ENCODE results near the gene PSMA2. TPM values are rescaled to one million over a fixed set of nuclear protein-coding genes. Genes with fewer than 3 reads are reported as not detected.
A peak's percentile ranks its signal among the peaks of the same experiment; 100 is the strongest.

The PSMA2 gene
- total RNA-seq (10 to 100 TPM; 38.8 to 41.0 TPM), total RNA-seq (5.0 to 27.5 (median 13.8) reads per million in 172 experiments)
- 72.1 TPM for polyA plus RNA-seq (2013, experiment 1 of 2)
- 82.2 TPM for polyA plus RNA-seq (2013, experiment 2 of 2)

DNA sequence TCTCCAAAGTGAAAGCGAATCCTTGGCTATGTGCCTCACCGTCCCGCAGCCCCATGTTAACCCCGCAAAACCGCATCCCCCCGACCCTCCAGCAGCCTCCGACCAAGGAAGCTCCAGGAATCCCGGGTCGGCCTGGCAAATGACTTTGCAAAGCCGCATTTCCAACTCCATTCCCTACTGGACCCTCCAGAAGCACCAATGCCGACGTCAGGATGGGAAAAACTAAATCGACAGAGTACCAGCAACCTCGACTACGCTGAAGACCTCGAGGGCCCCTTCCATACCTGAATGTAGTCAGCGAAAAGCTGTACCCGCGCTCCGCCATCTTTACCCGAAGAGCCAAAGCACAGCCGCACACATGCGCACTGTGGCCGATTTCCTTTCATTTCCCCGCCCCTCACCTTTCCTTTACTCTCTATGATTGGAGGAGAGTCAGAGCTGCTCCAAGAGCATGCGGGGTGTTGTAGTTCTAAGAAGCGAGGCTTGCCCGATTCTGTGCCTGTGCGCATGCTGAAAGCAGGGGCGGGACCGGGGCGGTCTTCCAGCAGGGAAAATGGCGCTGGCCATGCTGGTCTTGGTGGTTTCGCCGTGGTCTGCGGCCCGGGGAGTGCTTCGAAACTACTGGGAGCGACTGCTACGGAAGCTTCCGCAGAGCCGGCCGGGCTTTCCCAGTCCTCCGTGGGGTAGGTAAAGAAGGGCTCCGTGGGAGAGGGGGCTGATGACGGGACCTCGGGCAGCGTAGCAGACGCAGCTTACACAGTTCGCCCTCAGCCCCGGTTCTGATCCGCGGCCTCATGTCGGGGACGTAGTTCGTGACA, at the start of gene PSMA2, which contains the start of gene MRPL32:
Gene PSMA2, minus strand, starts transcription at position 341 of the 818 bp plus-strand sequence. Its CDS starts 16 bp downstream, at position 325.
Gene MRPL32, plus strand, starts transcription at position 543 of the 818 bp plus-strand sequence. Its CDS starts 11 bp downstream, at position 554.
- ChIA-PET POLR2A (interaction anchor here (0.7 to 2.5 kb wide), 17 partner anchors 8 to 1953 kb away, joined by 3 to 79 read pairs (median 7); partner anchors contain the start of genes BLVRA, C7orf25, COA1 and DDX56), CTCF (interaction anchor here (1.9 to 2.2 kb wide), 3 partner anchors 9 to 651 kb away, joined by 5 to 12 read pairs (median 5); partner anchors contain the start of gene STK17A)
- peak within 1 kb of the TSS; percentile 74 to 87 for H3K27ac ChIP-seq (ENCODE audit: low read depth in 1 of 2, low read length in 2 of 2)
- intact Hi-C loops (cut with DNase I, micrococcal nuclease) = loop anchor here (1.0 to 5.0 kb wide), 4 partner anchors 19 to 995 kb away; partner anchors contain the start of genes UBE2D4 (in 2 of the 2), C7orf25 (in 1 of the 2) and STK17A (in 1 of the 2)
- peaks cover 26% of the 10 kb centered on the region for H3K36me3 ChIP-seq (ENCODE audit: insufficient read depth, low read length)
- DNase-seq (peak; percentile 88 to 98 (median 91)), ATAC-seq (ENCODE audit: poor library complexity) (peak; percentile 98)
- Mint-ChIP-seq H3K4me3 (peak within 1 kb of the TSS; percentile 92), H3K9me3 (no peaks in the 10 kb centered on the region), H3K27ac (peak within 1 kb of the TSS; percentile 92), H3K36me3 (ENCODE audit: low read depth) (peaks cover 57% of the 10 kb centered on the region), H3K4me1 (ENCODE audit: low read depth) (peaks cover 79% of the 10 kb centered on the region), H3K27me3 (no peaks in the 10 kb centered on the region)
- H3K9me3 ChIP-seq (ENCODE audit: control insufficient read depth in 1 of 2, insufficient read depth in 1 of 2, low read length in 2 of 2) = no peaks in the 10 kb centered on the region
- no peaks in the 10 kb centered on the region for H3K27me3 ChIP-seq (ENCODE audit: control insufficient read depth in 1 of 2, insufficient read depth in 2 of 2, low read length in 2 of 2)
- H3K4me1 ChIP-seq (ENCODE audit: insufficient read depth, low read length) = peaks cover 28% of the 10 kb centered on the region
- TF ChIP-seq CTCF (IDR thresholded peaks at IDR 0.05) = no peak
- H3K4me3 ChIP-seq (ENCODE audit: low read length) = peak within 1 kb of the TSS; percentile 87

- Mint-ChIP-seq H3K27me3 (peaks cover 32% of the 10 kb centered on the region), H3K27ac (no peak overlapping the region), H3K4me1 (ENCODE audit: low read depth) (no peaks in the 10 kb centered on the region), H3K9me3 (no peaks in the 10 kb centered on the region), H3K4me3 (no peak overlapping the region), H3K36me3 (ENCODE audit: low read depth) (no peaks in the 10 kb centered on the region)
- H3K27me3 ChIP-seq (ENCODE audit: control insufficient read depth in 1 of 2, insufficient read depth in 2 of 2, low read length in 2 of 2) = peaks cover 0 to 3% of the 10 kb centered on the region in 2 experiments
- intact Hi-C loops (cut with DNase I, micrococcal nuclease) = no loop called here
- TF ChIP-seq CTCF (IDR thresholded peaks at IDR 0.05) = no peak
- ATAC-seq (ENCODE audit: poor library complexity) = no peak
- peaks cover 0 to 4% of the 10 kb centered on the region in 2 experiments for H3K9me3 ChIP-seq (ENCODE audit: control insufficient read depth in 1 of 2, insufficient read depth in 1 of 2, low read length in 2 of 2)
- no peaks in the 10 kb centered on the region for H3K36me3 ChIP-seq (ENCODE audit: insufficient read depth, low read length)
- no peak overlapping the region for H3K4me3 ChIP-seq (ENCODE audit: low read length)
- DNase-seq = no peak
- H3K27ac ChIP-seq (ENCODE audit: low read depth in 1 of 2, low read length in 2 of 2) = no peak overlapping the region
- POLR2A ChIA-PET = no interaction called here
- H3K4me1 ChIP-seq (ENCODE audit: insufficient read depth, low read length) = no peaks in the 10 kb centered on the region
- CTCF ChIA-PET = no interaction called here
Measured at GRCh38 chr7:42981601-42982000, 49.6 kb upstream of the PSMA2 start.

DNA sequence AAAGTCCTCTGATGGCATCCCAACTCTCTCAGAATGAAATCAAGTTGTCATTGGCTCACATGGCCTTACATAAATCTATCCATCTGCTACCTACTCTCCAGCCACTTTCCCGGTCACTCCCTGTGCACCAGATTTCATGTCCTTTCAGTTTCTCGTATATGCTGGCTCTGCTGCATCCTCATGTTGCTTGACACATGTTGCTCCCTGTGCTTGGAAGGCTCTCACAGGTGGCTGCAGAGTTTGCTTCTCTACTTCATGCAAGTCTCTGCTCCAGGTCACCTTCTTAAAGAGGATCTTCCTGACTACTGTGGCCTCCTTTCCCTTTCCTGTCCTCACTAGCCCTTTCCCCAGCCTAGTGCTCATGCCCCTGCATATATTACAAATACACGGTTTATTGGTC, 48.5 kb upstream of the PSMA2 start:
- H3K27me3 Mint-ChIP-seq = peaks cover 39% of the 10 kb centered on the region

More for the DNA sequence above, 48.5 kb upstream of the PSMA2 start:
- no peaks in the 10 kb centered on the region for H3K36me3 Mint-ChIP-seq (ENCODE audit: low read depth)
- no peak overlapping the region for H3K27ac Mint-ChIP-seq
- Histone ChIP-seq H3K4me1 (ENCODE audit: insufficient read depth, low read length) (no peaks in the 10 kb centered on the region), H3K4me3 (ENCODE audit: low read length) (no peak overlapping the region), H3K27me3 (ENCODE audit: control insufficient read depth in 1 of 2, insufficient read depth in 2 of 2, low read length in 2 of 2) (no peaks in the 10 kb centered on the region), H3K36me3 (ENCODE audit: insufficient read depth, low read length) (no peaks in the 10 kb centered on the region), H3K27ac (ENCODE audit: low read depth in 1 of 2, low read length in 2 of 2) (no peak overlapping the region), H3K9me3 (ENCODE audit: control insufficient read depth in 1 of 2, insufficient read depth in 1 of 2, low read length in 2 of 2) (no peaks in the 10 kb centered on the region)
- ChIA-PET POLR2A (no interaction called here), CTCF (no interaction called here)
- intact Hi-C loops (cut with DNase I, micrococcal nuclease) = no loop called here
- ATAC-seq (ENCODE audit: poor library complexity) (no peak), DNase-seq (no peak)
- no peaks in the 10 kb centered on the region for H3K4me1 Mint-ChIP-seq (ENCODE audit: low read depth)
- no peak overlapping the region for H3K4me3 Mint-ChIP-seq
- no peak for TF ChIP-seq CTCF (IDR thresholded peaks at IDR 0.05)
- H3K9me3 Mint-ChIP-seq = no peaks in the 10 kb centered on the region
